ENCODE data around the gene APH1B. TPM values are rescaled to one million over a fixed set of nuclear protein-coding genes. Genes with fewer than 3 reads are reported as not detected.

The APH1B gene
- total RNA-seq, 1 experiment from 2014 or later: 6.2 TPM

GRCh38 chr15:63348392-63348791 lies 71.0 kb downstream of the APH1B start:
- intact Hi-C loops (cut with micrococcal nuclease; ENCODE audit: unreplicated experiment): no loop called here
- H3K4me1 ChIP-seq (ENCODE audit: insufficient read depth, low read length, poor library complexity, severe bottlenecking): peaks cover 47% of the 10 kb centered on the region
- DNase-seq (ENCODE audit: low spot score): peak; percentile 93
- POLR2A ChIA-PET (ENCODE audit: low non-redundant PET): no interaction called here
- H3K27ac ChIP-seq (ENCODE audit: low read depth, low read length, poor library complexity, severe bottlenecking): peak overlapping the region; percentile 66
- no peaks in the 10 kb centered on the region for H3K9me3 ChIP-seq (ENCODE audit: low read depth, low read length, poor library complexity, severe bottlenecking)
- no peak for TF ChIP-seq EZH2 (IDR thresholded peaks at IDR 0.05; ENCODE audit: borderline replicate concordance, low read depth, low read length, poor library complexity, severe bottlenecking)
- TF ChIP-seq, protein P1, sequence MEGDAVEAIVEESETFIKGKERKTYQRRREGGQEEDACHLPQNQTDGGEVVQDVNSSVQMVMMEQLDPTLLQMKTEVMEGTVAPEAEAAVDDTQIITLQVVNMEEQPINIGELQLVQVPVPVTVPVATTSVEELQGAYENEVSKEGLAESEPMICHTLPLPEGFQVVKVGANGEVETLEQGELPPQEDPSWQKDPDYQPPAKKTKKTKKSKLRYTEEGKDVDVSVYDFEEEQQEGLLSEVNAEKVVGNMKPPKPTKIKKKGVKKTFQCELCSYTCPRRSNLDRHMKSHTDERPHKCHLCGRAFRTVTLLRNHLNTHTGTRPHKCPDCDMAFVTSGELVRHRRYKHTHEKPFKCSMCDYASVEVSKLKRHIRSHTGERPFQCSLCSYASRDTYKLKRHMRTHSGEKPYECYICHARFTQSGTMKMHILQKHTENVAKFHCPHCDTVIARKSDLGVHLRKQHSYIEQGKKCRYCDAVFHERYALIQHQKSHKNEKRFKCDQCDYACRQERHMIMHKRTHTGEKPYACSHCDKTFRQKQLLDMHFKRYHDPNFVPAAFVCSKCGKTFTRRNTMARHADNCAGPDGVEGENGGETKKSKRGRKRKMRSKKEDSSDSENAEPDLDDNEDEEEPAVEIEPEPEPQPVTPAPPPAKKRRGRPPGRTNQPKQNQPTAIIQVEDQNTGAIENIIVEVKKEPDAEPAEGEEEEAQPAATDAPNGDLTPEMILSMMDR (conservative IDR thresholded peaks at IDR 0.05; ENCODE audit: low read depth, low read length): no peak
- H3K36me3 ChIP-seq (ENCODE audit: insufficient read depth, low read length, poor library complexity, severe bottlenecking): no peaks in the 10 kb centered on the region
- CTCF ChIA-PET: interaction anchor here (1.0 kb wide), 1 partner anchor 54 kb away, joined by 3 read pairs; no protein-coding TSS in a partner anchor
- H3K4me3 ChIP-seq (ENCODE audit: low read depth, low read length, poor library complexity, severe bottlenecking): no peak overlapping the region
- no peaks in the 10 kb centered on the region for H3K27me3 ChIP-seq (replicated peaks; ENCODE audit: insufficient read depth, low read depth, low read length, poor library complexity)
- BruUV-seq (replicated peaks): no TSS peak

DNA sequence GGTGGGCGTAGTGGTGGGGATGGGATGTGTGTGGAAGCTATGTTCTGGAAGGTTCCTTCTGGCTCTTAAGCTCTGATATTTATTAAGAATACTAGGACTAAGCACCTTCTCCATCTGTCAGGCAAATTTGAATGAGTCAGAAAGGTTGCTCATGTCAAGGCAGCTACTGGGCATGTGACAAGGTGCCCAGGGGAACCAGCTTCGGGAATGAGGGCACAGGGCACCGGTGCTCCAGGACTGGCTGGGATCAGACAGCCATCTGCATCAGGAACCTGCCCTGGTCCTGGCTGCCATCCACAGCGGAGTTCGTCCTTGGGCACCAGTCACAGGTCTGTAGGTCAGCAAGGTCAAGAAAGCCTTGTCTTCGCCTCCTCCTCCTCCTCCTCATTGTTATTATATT lies 71.8 kb downstream of the APH1B start:
- no peaks in the 10 kb centered on the region for H3K9me3 ChIP-seq (ENCODE audit: low read depth, low read length, poor library complexity, severe bottlenecking)
- H3K4me3 ChIP-seq (ENCODE audit: low read depth, low read length, poor library complexity, severe bottlenecking): no peak overlapping the region
- DNase-seq (ENCODE audit: low spot score): no peak
- POLR2A ChIA-PET (ENCODE audit: low non-redundant PET): no interaction called here
- peaks cover 40% of the 10 kb centered on the region for H3K4me1 ChIP-seq (ENCODE audit: insufficient read depth, low read length, poor library complexity, severe bottlenecking)
- no peaks in the 10 kb centered on the region for H3K27me3 ChIP-seq (replicated peaks; ENCODE audit: insufficient read depth, low read depth, low read length, poor library complexity)
- TF ChIP-seq EZH2 (IDR thresholded peaks at IDR 0.05; ENCODE audit: borderline replicate concordance, low read depth, low read length, poor library complexity, severe bottlenecking): no peak
- TF ChIP-seq, protein P1 (conservative IDR thresholded peaks at IDR 0.05; ENCODE audit: low read depth, low read length): no peak
- CTCF ChIA-PET: no interaction called here
- peak overlapping the region; percentile 66 for H3K27ac ChIP-seq (ENCODE audit: low read depth, low read length, poor library complexity, severe bottlenecking)
- intact Hi-C loops (cut with micrococcal nuclease; ENCODE audit: unreplicated experiment): no loop called here
- no peaks in the 10 kb centered on the region for H3K36me3 ChIP-seq (ENCODE audit: insufficient read depth, low read length, poor library complexity, severe bottlenecking)
- BruUV-seq (replicated peaks): no TSS peak

GRCh38 chr15:63349621-63350020 lies 72.2 kb downstream of the APH1B start:
- DNase-seq (ENCODE audit: low spot score): no peak
- no peaks in the 10 kb centered on the region for H3K36me3 ChIP-seq (ENCODE audit: insufficient read depth, low read length, poor library complexity, severe bottlenecking)
- CTCF ChIA-PET: no interaction called here
- POLR2A ChIA-PET (ENCODE audit: low non-redundant PET): no interaction called here
- TF ChIP-seq, protein P1 (conservative IDR thresholded peaks at IDR 0.05; ENCODE audit: low read depth, low read length): no peak
- TF ChIP-seq EZH2 (IDR thresholded peaks at IDR 0.05; ENCODE audit: borderline replicate concordance, low read depth, low read length, poor library complexity, severe bottlenecking): no peak
- peaks cover 35% of the 10 kb centered on the region for H3K4me1 ChIP-seq (ENCODE audit: insufficient read depth, low read length, poor library complexity, severe bottlenecking)
- no peaks in the 10 kb centered on the region for H3K27me3 ChIP-seq (replicated peaks; ENCODE audit: insufficient read depth, low read depth, low read length, poor library complexity)
- no TSS peak for BruUV-seq (replicated peaks)
- H3K27ac ChIP-seq (ENCODE audit: low read depth, low read length, poor library complexity, severe bottlenecking): no peak overlapping the region
- no peak overlapping the region for H3K4me3 ChIP-seq (ENCODE audit: low read depth, low read length, poor library complexity, severe bottlenecking)
- H3K9me3 ChIP-seq (ENCODE audit: low read depth, low read length, poor library complexity, severe bottlenecking): no peaks in the 10 kb centered on the region
- intact Hi-C loops (cut with micrococcal nuclease; ENCODE audit: unreplicated experiment): no loop called here
